Measurements from ENCODE around the gene ZNF446. TPM values are rescaled to one million over a fixed set of nuclear protein-coding genes. Genes with fewer than 3 reads are reported as not detected.

ZNF446 gene
- total and polyA plus RNA-seq, 9 of the 15 experiments (the other 6 are each of a cell fraction or from before 2014, with no cell fraction given) = 0.07 to 4.8 (median 1.2) TPM

DNA sequence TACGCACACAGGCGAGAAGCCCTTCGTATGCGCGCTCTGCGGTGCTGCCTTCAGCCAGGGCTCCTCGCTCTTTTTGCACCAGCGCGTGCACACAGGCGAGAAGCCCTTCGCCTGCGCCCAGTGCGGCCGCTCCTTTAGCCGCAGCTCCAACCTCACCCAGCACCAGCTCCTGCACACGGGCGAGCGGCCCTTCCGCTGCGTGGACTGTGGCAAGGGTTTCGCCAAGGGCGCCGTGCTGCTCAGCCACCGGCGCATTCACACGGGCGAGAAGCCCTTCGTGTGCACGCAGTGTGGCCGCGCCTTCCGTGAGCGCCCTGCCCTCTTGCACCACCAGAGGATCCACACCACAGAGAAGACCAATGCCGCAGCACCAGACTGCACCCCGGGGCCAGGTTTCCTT, 20.0 kb upstream of the ZNF446 start:
- H3K36me3 ChIP-seq (ENCODE audit: control insufficient read depth, insufficient read depth, low read length) = peaks cover 32% of the 10 kb centered on the region; the same call in 2 of the 3 replicates
- no peak overlapping the region for H2AFZ ChIP-seq (ENCODE audit: low read depth, low read length)
- WGBS (ENCODE audit: insufficient coverage, low coverage, missing lambda C conversion rate) = over 99% methylated on average over 20 of the region's 35 CpGs
- FAIRE-seq = no peak
- TF ChIP-seq ZNF695 (CRISPR knock-in tag; IDR thresholded peaks at IDR 0.05) = no peak
- peak; percentile 63; the same call in 1 of the 2 replicates for TF ChIP-seq ZKSCAN1 (IDR thresholded peaks at IDR 0.05; ENCODE audit: low read depth, low read length)
- no peak for DNase-seq (ENCODE audit: extremely low read depth in 1 of 4, low spot score in 3 of 4)
- no peak overlapping the region for H3K4me2 ChIP-seq (ENCODE audit: insufficient read depth, low read length)
- no peaks in the 10 kb centered on the region for H4K20me1 ChIP-seq (replicated peaks; ENCODE audit: control insufficient read depth, insufficient read depth, low read length)
- in situ Hi-C loops (cut with MboI) = no loop called here
- no TSS peak for BruUV-seq (replicated peaks)
- no peak overlapping the region for H3K9ac ChIP-seq (ENCODE audit: insufficient read depth in 1 of 2, low read depth in 2 of 2, low read length in 2 of 2)
- intact Hi-C loops (cut with micrococcal nuclease) = no loop called here
- POLR2A ChIA-PET = no interaction called here
- no peaks in the 10 kb centered on the region for H3K9me3 ChIP-seq (replicated peaks; ENCODE audit: control insufficient read depth, insufficient read depth, low read depth, low read length)
- H3K79me2 ChIP-seq (ENCODE audit: control insufficient read depth, insufficient read depth, low read length) = peaks cover 8% of the 10 kb centered on the region; the same call in 2 of the 3 replicates
- H3K27me3 ChIP-seq (ENCODE audit: control insufficient read depth in 2 of 2, insufficient read depth in 2 of 2, low read length in 2 of 2) = no peaks in the 10 kb centered on the region
- no peak for ATAC-seq
- peaks cover 0 to 14% of the 10 kb centered on the region in 2 experiments; a peak in 2 of 5 replicates for H3K4me1 ChIP-seq (replicated peaks in 1 of 2; ENCODE audit: control insufficient read depth in 2 of 2, insufficient read depth in 2 of 2, low read length in 2 of 2)
- H3K27ac ChIP-seq (ENCODE audit: extremely low read depth, low read depth, low read length) = no peak overlapping the region
- H3K4me3 ChIP-seq = no peak overlapping the region
- no peaks in the 10 kb centered on the region for H3K9me1 ChIP-seq (ENCODE audit: control insufficient read depth, insufficient read depth, low read length)
- CTCF ChIA-PET (ENCODE audit: low intra/inter-chr PET ratio) = no interaction called here

DNA sequence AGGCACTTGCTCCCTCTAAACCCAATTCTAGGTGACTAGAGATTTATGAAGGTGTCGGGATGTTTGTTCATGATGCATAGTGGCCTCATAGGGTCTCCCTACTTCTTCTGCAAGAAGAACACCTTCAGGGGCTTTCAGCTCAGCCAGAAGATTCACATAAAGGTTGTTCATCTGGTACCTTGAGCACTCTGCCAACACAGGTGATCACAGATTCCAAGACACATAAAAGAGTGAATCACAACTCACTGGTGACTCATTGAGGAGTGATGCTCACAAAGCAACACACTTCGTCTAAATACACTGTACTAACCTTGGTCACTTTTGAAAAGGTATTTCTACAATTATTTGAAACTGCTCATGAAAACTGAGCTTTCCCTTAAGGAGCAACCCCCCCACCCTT, 16.1 kb upstream of the ZNF446 start:
- Histone ChIP-seq H3K9me3 (replicated peaks; ENCODE audit: control insufficient read depth, insufficient read depth, low read depth, low read length) (no peaks in the 10 kb centered on the region), H4K20me1 (replicated peaks; ENCODE audit: control insufficient read depth, insufficient read depth, low read length) (no peaks in the 10 kb centered on the region), H3K4me2 (ENCODE audit: insufficient read depth, low read length) (no peak overlapping the region), H3K4me1 (replicated peaks in 1 of 2; ENCODE audit: control insufficient read depth in 2 of 2, insufficient read depth in 2 of 2, low read length in 2 of 2) (no peaks in the 10 kb centered on the region), H3K9me1 (ENCODE audit: control insufficient read depth, insufficient read depth, low read length) (no peaks in the 10 kb centered on the region), H2AFZ (ENCODE audit: low read depth, low read length) (no peak overlapping the region), H3K27me3 (ENCODE audit: control insufficient read depth in 2 of 2, insufficient read depth in 2 of 2, low read length in 2 of 2) (no peaks in the 10 kb centered on the region), H3K4me3 (no peak overlapping the region), H3K36me3 (ENCODE audit: control insufficient read depth, insufficient read depth, low read length) (peaks cover 20% of the 10 kb centered on the region; the same call in 2 of the 3 replicates), H3K27ac (ENCODE audit: extremely low read depth, low read depth, low read length) (no peak overlapping the region), H3K79me2 (ENCODE audit: control insufficient read depth, insufficient read depth, low read length) (no peaks in the 10 kb centered on the region), H3K9ac (ENCODE audit: insufficient read depth in 1 of 2, low read depth in 2 of 2, low read length in 2 of 2) (no peak overlapping the region)
- in situ Hi-C loops (cut with MboI) = no loop called here
- ATAC-seq (no peak), DNase-seq (ENCODE audit: extremely low read depth in 1 of 4, low spot score in 3 of 4) (no peak), FAIRE-seq (no peak)
- ChIA-PET CTCF (ENCODE audit: low intra/inter-chr PET ratio) (no interaction called here), POLR2A (interaction anchor here (0.8 kb wide), 1 partner anchor 15 kb away, joined by 3 read pairs; no protein-coding TSS in a partner anchor)
- TF ChIP-seq STAG1 (CRISPR knock-in tag; IDR thresholded peaks at IDR 0.05; ENCODE audit: borderline replicate concordance) (no peak), ZFP1 (CRISPR knock-in tag; IDR thresholded peaks at IDR 0.05) (no peak), SMAD2 (IDR thresholded peaks at IDR 0.05; ENCODE audit: low read depth, low read length) (no peak)
- BruUV-seq (replicated peaks) = no TSS peak
- intact Hi-C loops (cut with micrococcal nuclease) = no loop called here
- 71% methylated on average over 2 of the region's 2 CpGs for WGBS (ENCODE audit: insufficient coverage, low coverage, missing lambda C conversion rate)
